ENCODE results near the gene COL4A2.
"Not testable (repeated sequence)": the region's sequence is repeated elsewhere in the genome, so short reads cannot be mapped to it uniquely, and the experiment has no call there.

COL4A2 gene

GRCh38 chr13:110479648-110480047 lies 172.6 kb downstream of the COL4A2 start:
- no peak for DNase-seq

DNA sequence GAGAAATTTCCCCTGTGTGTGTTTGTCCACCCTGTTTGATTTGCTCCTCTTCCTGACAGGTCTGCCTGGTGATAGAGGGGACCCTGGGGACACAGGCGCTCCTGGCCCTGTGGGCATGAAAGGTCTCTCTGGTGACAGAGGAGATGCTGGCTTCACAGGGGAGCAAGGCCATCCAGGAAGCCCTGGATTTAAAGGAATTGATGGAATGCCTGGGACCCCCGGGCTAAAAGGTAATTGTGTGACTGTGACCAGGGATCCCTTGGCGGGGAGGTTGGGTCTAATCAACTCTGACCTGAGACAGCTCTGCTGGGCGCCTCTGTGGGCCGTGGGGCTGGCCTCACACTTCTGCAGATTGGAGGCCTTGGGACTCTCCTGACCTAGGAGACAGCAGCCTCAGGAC lies 173.1 kb downstream of the COL4A2 start:
- no peak for DNase-seq

- DNase-seq = no peak
Observed at GRCh38 chr13:110483386-110483968, 176.4 kb downstream of the COL4A2 start.

DNA sequence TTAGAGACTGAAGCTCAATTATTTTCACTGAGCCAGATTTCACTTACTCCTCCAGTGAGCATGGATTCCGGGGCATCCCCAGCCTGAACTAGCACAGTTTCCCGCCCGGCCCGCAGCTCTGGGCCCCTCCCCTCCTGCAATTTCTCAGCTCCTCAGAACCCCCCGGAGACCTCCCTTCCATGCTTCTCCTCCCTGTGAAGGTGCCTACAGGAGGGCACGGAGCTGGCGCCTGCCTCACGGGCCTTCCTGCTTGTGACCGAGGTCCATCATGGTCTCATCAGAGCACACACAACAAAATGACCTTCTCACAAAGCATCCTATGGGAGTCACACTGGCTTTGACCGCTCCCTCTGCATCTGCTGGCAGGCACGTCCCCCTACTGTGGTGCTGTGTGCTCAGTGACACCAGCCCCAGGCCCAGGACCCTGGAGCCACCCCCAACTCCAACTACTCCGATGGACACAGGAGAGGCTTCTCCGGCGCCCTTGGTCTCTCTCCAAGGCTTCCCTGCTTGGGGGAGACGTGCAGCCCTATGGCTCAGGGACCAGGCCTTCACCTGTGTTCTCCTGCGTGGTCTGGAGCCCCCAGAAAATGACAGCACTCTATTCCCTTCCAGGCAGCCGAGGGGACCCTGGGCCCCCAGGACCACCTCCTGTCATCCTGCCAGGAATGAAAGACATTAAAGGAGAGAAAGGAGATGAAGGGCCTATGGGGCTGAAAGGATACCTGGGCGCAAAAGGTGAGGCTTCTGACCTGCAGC lies 177.4 kb downstream of the COL4A2 start:
- no peak for DNase-seq

DNA sequence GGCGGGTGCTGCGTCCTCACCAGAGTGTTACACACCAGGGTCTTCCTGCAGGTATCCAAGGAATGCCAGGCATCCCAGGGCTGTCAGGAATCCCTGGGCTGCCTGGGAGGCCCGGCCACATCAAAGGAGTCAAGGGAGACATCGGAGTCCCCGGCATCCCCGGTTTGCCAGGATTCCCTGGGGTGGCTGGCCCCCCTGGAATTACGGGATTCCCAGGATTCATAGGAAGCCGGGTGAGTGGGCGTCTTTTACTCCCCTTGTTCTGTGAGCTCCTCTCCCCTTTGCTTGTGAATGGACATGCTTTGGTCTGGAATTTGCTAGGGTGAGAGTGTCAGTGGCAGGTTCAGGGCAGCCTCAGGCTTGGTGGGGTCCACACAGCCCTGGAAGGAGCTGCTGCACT lies 178.5 kb downstream of the COL4A2 start:
- DNase-seq = no peak

- DNase-seq = no peak
Observed at GRCh38 chr13:110486061-110486715, 179.1 kb downstream of the COL4A2 start.

- DNase-seq = not testable (repeated sequence)
Observed at GRCh38 chr13:110486880-110487279, 179.8 kb downstream of the COL4A2 start.

GRCh38 chr13:110490009-110490770 lies 183.1 kb downstream of the COL4A2 start:
- no peak for DNase-seq

- no peak for DNase-seq
Observed at GRCh38 chr13:110491869-110492678, 185.0 kb downstream of the COL4A2 start.

- no peak for DNase-seq
Observed at GRCh38 chr13:110492679-110493593, 185.9 kb downstream of the COL4A2 start.

- DNase-seq = no peak
Observed at GRCh38 chr13:110493613-110494012, 186.5 kb downstream of the COL4A2 start.

- DNase-seq = no peak
Observed at GRCh38 chr13:110495376-110495775, 188.3 kb downstream of the COL4A2 start.

DNA sequence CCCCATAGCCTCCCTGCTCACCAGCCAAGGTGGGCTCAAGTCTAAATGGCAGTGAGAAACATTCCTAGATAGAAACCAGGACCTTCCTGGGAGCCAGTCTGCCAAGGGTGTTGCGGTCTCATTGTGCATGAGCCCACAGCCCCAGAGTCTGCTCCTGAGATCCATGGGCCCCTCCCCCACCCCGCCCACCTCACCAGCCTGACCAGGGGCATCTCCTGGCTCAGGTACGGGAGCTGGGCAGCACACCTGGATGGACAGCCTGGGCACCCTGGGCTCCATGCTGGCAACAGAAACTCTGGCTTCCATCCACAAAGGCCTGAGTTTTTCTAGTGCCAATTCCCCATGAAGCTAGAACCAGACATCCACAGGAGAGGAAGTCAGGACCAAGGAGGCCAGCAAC lies 188.8 kb downstream of the COL4A2 start:
- DNase-seq = no peak

- DNase-seq = no peak
Observed at GRCh38 chr13:110496281-110496680, 189.2 kb downstream of the COL4A2 start.

- no peak for DNase-seq
Observed at GRCh38 chr13:110497003-110497402, 189.9 kb downstream of the COL4A2 start.

DNA sequence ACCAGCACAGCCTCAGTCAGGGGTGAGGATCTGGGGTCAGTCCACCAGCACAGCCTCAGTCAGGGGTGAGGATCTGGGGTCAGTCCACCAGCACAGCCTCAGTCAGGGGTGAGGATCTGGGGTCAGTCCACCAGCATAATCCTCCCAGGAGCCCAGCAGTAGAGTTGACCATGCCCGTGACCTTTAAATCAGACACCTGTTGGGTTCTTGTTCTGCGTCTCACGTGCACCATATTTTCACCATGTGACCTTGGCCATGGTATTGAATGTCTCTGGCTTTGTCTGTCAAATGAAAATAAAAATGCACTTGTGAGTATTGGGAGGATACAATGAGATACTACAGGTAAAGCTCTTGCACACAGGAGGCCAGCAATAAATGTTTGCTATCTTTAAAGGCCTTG lies 190.8 kb downstream of the COL4A2 start:
- not testable (repeated sequence) for DNase-seq

DNA sequence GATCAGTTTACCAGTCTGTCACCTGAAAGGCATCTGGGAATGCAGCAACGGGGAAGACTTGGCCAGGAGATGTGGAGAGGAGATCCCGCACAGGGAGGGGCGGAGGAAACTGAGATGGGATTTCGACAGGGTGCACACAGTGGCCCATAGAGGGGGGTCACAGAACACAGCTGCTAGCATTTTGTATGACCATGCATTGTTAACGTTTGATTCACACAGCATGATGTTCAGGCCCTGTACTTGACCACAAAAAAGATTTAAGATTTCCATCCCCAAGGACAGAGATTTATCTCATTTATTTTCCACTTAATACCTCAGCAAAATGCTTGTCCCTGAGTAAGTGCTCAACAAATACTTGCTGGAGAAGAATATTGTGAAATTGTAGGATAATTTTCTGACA lies 191.2 kb downstream of the COL4A2 start:
- DNase-seq = no peak

GRCh38 chr13:110498765-110499164 lies 191.7 kb downstream of the COL4A2 start:
- DNase-seq = no peak

- no peak for DNase-seq
Observed at GRCh38 chr13:110499621-110500281, 192.7 kb downstream of the COL4A2 start.

DNA sequence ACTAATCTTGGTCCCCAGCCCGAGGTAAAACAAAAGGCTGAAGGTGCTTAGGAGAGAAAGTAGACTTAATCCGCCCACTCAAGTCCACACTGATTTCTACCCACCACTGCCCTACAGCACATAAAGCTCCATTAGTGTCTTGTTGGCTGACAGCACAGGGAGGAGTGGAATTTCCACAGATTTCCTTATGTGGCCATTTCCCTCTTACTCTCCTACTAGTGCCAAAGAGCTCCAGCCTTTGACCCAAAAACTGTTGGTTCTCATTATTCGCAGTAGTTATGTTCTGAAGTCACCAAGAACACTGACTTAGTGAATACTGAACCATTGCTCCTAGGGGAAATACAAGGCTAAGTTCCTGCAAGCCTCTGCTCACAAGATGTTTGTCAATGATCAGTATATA lies 193.3 kb downstream of the COL4A2 start:
- DNase-seq = no peak

GRCh38 chr13:110501188-110501587 lies 194.1 kb downstream of the COL4A2 start:
- no peak for DNase-seq

Data from activated CD4-positive, alpha-beta T cell treated with anti-CD3 and anti-CD28 coated beads, Interleukin-2, amount 50 U/mL, for 16 hours (primary cell).